HG03135 (cell line): Measurements from ENCODE around the gene CLEC3A.
"Not testable (repeated sequence)": the region's sequence is repeated elsewhere in the genome, so short reads cannot be mapped to it uniquely, and the experiment has no call there.

Experiments
- ATAC-seq: cut with Tn5 transposase; IDR thresholded peaks from one replicate; pipeline ENCODE4 v1.9.1; 2021; ENCODE audit warnings: mild to moderate bottlenecking, moderate library complexity; ENCODE audit not compliant: unreplicated experiment

Gene CLEC3A

DNA sequence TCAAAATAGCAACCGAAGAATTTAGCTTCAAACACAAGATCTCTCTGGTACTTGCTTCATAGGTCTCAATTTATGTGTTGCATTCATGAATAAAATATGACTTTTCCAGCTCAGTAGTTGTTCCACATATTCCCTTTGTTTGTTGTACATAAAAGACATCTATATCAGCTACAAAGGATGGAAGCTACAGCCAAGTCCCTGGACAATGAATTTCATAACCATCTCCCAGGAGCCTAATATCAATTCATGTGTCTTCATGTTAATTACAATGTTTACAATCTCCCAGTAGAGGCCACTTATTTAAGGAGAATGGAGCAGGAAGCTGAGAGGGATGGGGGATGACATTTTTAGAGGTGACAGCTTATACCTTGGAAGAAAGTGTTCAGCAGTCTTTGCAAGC is 3.3 kb downstream of the CLEC3A start:
- ATAC-seq = no peak

DNA sequence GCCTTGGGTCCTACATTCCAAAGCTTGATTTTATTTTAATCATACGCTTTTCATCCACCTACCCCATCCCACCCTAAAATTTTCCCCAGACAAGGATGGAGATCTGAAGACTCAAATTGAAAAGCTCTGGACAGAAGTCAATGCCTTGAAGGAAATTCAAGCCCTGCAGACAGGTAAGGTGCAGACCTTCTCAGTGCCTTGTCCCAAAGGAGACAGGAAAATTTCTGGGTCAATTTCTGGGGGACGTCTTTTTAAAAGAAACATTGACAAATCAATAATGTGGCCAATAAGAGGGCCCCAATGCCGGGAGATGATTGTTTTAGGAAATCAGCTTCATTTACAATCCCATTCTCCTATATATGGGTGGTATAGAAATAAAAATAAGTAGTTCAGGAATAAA is 5.7 kb downstream of the CLEC3A start:
- no peak for ATAC-seq

DNA sequence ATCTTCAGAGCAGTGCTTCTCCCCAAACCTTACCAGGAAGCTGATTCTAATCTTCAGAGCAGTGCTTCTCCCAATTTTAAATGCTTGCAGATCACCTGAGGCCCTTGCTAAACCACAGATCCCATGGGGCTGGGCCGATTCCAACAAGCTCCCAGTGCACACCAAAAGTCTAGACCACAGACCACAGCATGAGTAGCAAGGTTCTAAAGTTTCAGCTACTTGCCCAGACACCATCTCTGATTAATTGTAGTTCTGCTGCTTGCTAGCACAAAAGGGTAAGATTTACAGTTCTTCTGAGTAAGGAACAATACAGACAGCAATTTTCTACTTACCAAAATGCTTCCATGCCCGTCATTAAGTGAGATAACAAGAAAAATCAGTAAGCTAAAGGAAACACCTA is 12.2 kb downstream of the CLEC3A start:
- ATAC-seq = no peak

DNA sequence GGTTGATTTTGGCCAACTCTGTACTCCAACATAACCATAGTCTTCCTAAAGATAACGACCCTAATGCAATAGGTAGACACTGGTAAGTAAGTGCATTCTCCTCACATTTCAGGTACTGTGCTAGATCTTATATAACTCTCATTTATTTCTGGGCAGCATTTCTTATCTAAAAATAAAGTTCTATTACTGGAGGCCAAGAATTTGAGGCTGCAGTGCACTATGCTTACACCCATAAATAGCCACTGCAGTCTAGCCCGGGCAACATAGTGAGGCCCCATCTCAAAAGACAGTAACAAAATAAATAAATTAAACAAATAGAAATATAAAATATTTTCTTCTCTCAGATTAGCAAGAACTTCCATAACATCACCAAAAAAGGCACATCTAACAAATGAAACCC is 12.7 kb downstream of the CLEC3A start:
- ATAC-seq = no peak

DNA sequence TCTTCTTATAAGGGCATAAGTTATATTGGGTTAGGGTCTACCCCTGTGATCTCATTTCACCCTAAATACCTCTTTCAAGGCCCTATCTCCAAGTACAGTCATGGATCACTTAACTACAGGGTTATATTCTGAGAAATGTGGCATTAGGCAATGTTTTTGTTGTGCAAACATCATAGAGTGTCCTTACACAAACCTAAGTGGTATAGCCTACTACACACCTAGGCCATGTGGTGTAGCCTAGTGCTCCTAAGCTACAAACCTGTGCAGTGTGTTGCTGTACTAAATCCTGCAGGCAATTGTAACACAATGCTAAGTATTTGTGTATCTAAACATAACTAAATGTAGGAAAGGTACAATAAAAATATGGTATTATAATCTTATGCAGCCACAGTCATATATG is 18.0 kb downstream of the CLEC3A start:
- ATAC-seq = no peak

DNA sequence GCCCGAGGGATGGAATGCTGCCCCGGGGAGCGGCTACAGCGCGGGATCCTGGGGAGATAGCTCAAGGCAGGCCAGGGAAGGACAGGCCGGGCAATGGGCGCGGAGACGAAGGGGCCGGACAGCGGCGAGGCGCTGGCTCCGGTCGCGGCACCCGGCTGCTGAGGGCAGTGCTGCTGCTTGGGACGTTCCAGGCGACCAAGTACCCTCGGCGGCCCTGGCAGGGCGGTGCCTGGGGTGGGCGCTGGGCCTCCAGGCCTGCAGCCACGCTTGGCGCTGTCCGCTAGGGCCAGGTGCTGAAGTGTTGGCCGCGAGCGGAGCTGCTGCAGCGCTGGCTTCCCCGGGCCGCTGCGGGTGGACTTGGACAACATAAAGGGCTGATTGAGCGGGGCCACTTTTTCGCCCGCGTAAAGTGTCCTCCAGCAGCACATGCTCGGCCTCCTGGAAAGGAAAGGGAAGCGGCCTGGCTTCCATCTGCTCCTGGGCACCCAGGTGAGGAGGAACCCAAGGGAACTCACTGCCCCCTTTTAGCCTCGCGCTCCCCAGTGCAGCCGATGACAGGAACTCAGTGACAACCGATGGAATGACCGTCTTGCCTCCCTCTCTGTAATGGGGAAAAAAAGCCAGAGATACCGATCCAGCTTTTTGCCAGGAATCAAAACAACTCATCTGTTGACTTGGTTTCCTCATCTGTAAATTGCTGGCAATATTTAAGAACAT is 23.7 kb downstream of the CLEC3A start:
- ATAC-seq = no peak

DNA sequence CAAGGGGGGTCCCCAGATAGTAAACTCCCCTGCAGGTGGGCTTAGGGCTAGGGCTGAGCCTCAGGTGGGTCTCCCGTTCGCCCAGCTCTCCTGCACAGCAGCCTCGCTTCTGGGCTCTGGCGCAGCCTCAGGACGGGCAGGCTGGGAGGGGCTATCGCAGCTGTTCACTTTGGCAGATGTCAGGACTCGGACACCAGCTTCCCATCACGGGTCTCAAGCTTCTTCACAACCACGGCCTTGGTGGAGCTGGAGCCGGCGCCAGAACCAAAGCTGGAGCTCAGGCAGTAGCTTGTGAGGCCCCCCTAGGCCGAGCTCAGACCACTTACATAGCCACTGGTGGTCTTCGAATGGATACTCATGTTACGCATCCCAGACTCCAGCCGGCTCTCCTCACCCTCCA is 26.0 kb downstream of the CLEC3A start:
- ATAC-seq = no peak

DNA sequence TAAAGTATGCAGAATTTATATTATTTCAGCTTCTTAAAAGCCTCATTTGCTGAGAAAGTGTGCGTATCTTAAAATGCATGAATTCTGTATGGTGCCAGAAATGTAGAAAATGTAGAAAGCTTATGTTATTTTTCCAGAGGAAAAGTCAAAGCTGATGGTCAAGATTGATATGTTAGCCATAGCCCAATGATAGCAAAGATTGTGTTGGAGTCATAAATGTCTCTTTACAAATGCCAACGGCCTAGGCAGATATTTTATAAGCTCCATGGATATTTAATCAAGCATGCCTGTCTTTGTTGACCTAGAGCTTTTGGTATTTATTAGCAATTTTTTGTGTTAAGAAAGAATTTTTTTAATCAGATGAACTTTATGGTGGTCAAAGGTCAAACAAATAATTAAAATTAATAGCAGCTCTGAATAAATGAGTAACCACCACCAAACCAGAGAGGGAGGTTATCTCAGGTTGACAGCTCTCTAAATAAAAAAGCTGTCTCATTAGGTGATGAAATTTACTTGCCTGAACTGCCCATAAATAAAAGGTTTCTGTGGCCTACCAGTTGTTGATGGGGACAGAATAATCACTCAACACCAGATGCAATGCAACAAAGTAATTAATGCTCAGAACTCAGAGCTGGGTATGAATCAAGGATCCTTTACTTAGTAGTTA is 28.5 kb downstream of the CLEC3A start:
- no peak for ATAC-seq

DNA sequence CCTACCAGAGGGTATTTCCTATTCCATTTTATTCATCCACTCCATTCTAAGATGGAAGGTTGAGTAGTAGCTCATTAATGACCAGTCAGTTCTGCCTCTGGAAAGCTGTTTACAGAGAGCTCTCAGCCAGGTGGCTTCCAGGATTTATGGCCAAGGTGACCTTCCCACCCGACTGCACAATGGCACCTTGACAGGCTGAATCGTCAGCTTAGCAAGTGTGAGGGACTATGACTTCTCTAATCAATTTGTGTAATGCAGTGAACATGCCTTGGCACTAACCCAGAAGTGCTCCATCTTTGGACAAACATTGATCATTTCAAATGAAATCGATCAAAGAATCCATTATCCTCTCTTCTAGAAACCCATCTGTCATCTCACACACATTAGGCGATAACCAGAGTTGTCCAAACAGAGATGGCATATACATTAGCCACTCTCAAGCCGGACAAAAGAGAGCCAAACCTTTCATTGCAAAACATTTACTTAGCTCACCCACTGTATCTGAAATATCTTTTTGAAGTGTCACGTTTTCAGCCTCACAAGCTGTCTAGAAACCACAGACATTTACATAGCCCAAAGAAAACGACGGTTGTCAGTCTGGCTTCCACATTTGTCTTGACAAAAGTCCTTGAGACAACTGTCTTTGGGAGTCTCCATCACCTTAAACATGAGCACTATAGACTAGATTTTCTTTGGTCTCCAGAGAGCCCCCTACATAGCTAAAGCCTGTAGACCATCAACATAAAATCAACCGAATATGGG is 35.6 kb downstream of the CLEC3A start:
- no peak for ATAC-seq

DNA sequence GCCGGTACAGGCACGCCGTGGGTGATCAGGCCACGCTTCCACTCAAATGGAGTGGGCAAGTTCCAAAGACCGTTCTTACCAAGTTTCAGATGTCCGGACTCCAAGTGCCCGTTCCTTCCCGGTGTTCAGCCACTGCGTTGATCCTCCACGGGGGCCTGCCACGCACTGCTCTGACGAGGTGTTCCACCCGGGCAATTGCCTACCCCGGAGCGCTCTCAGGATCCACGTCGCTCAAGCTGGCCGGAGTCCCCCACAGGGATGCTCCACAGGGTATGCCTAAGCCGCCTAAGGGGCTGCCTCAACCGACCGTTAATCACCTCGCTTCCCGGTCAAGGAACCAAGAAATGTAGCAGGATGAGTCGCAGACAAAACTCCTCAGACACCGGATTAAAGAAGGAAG is 37.5 kb downstream of the CLEC3A start:
- ATAC-seq = not testable (repeated sequence)

DNA sequence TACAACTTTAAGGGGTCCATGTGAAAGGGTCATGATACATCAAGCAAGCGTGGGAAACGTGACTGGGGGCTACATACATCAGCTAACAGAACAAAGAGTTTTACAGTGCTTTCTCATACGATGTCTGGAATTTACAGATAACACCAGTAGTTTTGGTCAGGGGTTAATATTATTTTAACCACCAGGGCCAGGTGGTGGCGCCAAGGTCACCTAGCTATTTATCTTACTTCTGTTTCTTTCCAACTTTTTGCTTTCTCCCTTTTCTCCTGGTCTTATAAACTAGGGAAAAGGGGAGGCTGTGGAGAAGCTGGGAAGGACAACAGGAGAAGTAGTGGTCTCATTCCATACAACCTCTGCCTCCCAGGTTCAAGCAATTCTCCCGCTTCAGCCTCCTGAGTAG is 37.9 kb downstream of the CLEC3A start:
- no peak for ATAC-seq

DNA sequence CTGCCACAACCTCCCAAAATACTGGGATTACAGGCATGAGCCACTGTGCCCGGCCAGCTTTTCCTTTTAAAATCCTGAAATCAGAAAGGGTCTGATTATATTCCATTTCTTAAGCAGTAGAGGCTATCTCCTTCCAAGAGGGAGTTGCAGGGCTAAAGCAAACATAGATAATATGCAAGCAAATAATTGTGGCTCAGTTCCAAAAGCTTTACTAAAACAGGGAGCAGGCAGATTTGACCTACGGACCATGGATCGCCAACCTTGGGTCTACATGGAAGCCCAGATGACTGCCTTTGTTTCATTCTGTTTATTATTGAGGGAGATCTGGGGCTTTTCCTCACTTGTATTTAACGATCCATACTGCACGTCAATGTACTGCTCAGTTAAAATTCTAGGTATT is 38.5 kb downstream of the CLEC3A start:
- no peak for ATAC-seq

DNA sequence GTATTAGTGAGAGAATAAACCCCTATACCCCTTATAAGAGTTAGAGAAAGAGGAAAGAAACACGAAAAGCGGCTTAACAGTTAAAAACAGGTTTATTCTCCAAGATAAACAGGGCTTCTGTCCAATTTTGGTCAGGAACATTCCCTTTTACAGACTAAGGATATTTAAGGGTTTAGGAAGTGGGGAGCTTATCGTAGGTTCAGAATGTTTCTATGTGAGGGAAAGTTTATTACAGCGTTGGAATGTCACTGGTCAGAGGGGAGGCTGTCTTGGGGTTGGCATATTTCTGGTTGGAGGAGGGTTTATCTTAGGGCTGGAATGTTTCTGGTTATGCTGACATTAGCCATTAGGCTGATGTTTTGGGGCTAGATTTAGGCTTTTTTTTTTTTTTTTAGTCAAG is 43.0 kb downstream of the CLEC3A start:
- no peak for ATAC-seq

DNA sequence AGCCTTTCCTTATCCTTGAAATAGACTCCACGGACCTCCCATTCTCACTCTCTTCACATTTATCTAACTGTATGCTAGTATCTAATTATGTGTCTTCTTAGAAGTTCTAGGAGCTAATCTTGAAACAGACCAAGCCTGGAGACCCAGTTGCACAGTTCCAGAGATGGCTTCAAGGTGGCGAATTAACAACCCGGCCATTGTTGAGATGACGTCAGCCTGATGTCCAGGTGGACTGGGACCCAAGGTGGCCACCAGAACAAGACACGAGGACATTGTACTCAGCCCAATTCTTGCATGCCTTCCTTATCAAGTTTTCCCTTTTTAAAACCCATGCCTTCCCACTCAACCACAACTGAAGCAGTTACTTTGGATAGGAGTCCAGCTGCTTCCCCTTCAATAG is 47.6 kb downstream of the CLEC3A start:
- no peak for ATAC-seq

DNA sequence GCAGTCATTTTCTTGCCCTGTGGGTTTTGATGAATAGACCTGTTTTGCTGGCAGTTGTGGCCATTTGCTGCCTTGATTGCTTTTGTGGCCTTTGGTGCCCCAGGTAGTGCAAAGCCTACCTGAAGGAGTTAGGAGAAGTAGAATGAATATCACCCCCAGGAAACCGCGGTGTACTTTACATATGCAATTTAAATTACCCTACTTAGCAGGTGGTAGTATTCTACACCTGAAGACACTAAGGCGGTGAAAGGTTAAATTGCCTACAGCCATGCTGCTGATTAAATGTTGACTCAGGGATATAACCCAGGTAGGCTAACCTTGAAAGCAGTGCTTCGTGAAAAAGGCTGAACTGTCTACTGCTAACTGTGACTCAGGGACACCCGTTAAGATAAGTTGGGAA is 49.9 kb downstream of the CLEC3A start:
- ATAC-seq = no peak

DNA sequence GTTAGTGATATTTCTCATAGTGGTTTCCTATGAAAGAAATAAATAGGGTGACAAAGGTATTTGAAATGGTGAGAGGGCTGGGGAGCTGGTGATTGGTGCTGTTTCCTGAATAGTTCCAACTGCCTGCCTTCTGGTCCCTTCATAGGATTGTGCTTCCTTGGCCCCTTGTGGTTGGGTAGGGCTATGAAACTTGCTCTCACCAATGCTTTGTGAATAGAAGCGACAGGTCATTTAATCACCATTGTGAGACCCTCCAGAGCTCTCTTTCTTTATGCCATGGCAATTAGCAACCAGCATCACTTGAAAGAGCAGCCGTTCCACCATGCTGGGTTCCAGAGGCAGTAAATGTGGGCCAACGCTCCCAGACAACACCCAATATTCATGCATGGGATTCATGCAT is 53.5 kb downstream of the CLEC3A start:
- no peak for ATAC-seq

DNA sequence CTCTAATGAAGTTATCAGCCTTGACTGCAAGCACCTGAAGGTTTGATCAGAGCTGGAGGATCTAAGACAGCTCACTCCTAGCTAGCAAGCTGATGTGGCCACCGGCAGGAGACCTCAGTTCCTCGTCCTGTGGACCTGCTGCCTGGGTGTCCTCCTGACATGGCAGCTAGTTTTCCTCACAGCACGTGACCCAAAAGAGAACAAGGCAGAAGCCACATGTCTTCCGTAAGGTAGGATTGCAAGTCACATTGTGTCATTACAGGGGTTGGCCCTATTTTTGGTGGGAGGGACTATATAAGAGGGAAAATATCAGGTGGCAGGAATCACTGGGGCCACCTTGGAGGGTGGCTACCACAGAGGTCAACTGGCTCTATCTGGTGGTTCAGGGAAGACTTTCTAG is 59.0 kb downstream of the CLEC3A start:
- no peak for ATAC-seq
